Measurements from ENCODE around the gene F2.

DNA sequence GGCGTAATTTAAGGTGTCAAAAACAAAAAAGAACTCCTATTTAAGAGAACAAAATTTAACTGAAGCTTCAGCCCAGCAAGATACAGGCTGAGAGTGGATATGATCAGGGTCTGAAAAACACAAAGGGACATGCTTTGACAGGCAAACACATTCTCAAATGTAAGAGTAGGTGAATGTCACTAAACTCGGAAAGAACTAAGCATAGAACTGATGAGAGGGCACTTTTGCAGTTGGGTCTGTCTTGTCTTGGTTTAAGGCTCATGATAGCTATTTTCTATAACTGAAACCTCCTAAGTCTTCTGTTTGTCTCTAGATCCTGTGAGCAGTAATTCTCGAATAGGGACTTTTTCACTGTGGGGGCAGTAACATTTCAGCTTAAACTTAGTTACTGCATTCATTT lies 27.0 kb downstream of the F2 start:
- TF ChIP-seq CTCF (IDR thresholded peaks at IDR 0.05), result no peak
- TF ChIP-seq POLR2A (IDR thresholded peaks at IDR 0.05), result no peak

Data from tibial nerve (tissue), 3 donors.